Activated naive CD8-positive, alpha-beta T cell treated with anti-CD3 and anti-CD28 coated beads, Interleukin-2, amount 50 U/mL, for 24 hours (primary cell): ENCODE data around the gene ZNF672.

Source experiments
- ATAC-seq: fragments of 150-1000 bp; cut with Tn5 transposase; one replicate; pipeline ENCODE4 v1.10.0; 2021
- DNase-seq: peaks from one replicate; pipeline ENCODE4 v3.0.0; 2021
- H3K27ac Mint-ChIP-seq: one replicate; pipeline ENCODE4 v1.8.0; 2021; ENCODE audit warnings: mild to moderate bottlenecking, mixed read lengths
- H3K27me3 Mint-ChIP-seq: one replicate; pipeline ENCODE4 v1.8.0; 2021; ENCODE audit warnings: mixed read lengths
- H3K36me3 Mint-ChIP-seq: one replicate; pipeline ENCODE4 v1.8.0; 2021; ENCODE audit warnings: low read depth, mixed read lengths
- H3K4me1 Mint-ChIP-seq: one replicate; pipeline ENCODE4 v1.8.0; 2021; ENCODE audit warnings: mixed read lengths
- H3K4me3 Mint-ChIP-seq: one replicate; pipeline ENCODE4 v1.8.0; 2021; ENCODE audit warnings: mild to moderate bottlenecking, moderate library complexity, mixed read lengths
- H3K9me3 Mint-ChIP-seq: one replicate; pipeline ENCODE4 v1.8.0; 2021; ENCODE audit warnings: mixed read lengths

The ZNF672 gene

DNA sequence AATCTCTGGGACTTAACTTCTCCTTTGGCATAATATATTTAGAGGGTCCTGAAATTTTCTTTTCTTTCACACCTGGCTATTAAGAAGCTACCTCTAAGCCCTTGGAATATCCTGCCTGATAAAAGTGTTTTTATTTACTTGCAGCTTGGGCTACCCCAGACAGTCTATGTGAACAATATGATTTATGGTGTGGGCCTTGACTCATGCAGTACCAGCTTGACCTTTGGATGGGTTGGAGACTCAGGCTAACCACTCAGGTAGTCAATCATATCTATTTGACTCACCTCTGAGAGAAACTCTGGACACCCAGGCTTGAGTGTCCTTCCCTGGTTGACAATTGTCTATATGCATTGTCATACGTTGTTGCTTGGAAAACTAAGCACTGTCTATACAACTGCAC, 54.6 kb downstream of the ZNF672 start:
- ATAC-seq, result no peak
- Mint-ChIP-seq H3K27me3 (peaks cover 6% of the 10 kb centered on the region), H3K9me3 (no peaks in the 10 kb centered on the region)

DNA sequence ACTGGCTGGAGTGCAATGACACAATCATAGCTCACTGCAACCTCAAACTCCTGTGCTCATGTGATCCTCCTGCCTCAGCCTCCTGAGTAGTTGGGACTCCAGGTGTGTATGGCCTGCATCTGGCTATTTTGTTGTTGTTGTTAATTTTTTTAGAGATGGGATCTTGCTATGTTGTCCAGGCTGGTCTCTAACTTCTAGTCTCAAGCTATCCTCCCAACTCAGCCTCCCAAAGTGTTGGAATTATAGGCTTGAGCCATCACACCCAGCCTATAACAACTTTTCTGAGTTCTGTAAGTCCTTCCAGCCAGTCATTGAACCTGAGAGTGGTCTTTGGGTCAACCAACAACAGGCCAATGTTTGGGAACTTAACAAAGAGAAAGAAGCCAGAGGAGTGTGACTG, 56.8 kb downstream of the ZNF672 start:
- Mint-ChIP-seq H3K4me1 (no peaks in the 10 kb centered on the region), H3K27me3 (peaks cover 15% of the 10 kb centered on the region), H3K27ac (no peak overlapping the region), H3K9me3 (no peaks in the 10 kb centered on the region), H3K36me3 (no peaks in the 10 kb centered on the region), H3K4me3 (no peak overlapping the region)
- DNase-seq (no peak), ATAC-seq (no peak)

More for the DNA sequence above, 54.6 kb downstream of the ZNF672 start:
- no peak for DNase-seq
- Mint-ChIP-seq H3K27ac (no peak overlapping the region), H3K4me1 (no peaks in the 10 kb centered on the region), H3K36me3 (no peaks in the 10 kb centered on the region), H3K4me3 (no peak overlapping the region)

DNA sequence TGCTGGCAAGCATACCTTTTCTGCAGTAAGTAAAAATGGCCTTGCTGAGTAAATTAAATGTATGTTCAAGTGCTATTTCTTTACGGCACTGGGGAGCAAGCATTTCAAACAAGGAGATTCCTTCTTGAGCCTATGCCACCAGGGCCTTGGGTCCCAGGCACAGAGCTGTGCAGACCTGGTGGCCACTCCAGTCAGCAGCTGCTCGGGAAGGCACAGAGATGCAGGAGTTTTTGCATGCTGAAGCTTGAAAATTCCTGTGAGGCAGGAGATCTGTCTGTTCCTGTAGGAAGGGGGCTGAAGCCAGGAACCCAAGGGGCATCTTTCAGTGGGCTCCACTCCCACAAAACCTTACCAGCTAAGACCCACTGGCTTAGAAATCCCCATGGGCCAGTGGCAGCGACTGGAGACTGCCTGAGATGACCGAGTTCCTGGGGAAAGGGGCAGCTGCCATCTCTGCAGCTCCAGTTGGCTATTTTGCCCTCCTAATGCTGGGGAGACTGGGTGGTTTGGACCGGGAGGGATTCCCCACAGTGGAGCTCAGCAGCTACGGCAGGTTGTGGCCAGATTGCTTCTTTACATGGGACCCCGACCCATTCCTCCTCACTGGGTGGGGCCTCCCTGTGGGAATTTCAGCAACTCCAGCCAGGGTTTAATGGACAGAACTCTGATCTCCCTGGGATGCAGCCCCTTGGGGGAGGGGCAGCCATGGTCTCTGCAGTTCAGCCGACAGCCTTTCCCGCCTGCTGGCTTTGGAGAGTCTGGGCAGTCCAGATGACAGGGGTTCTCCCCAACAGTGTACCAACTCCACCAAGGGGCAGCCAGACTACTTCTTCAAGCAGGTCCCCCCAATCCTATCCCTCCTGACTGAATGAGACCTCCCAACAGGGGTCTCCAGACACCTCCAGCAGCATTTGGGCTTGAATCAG, 59.7 kb downstream of the ZNF672 start:
- no peaks in the 10 kb centered on the region for H3K36me3 Mint-ChIP-seq
- no peaks in the 10 kb centered on the region for H3K4me1 Mint-ChIP-seq
- H3K27me3 Mint-ChIP-seq, result peaks cover 15% of the 10 kb centered on the region
- H3K9me3 Mint-ChIP-seq, result no peaks in the 10 kb centered on the region
- DNase-seq (no peak), ATAC-seq (no peak)
- H3K27ac Mint-ChIP-seq, result no peak overlapping the region
- no peak overlapping the region for H3K4me3 Mint-ChIP-seq
